ENCODE data around the gene PDE9A. TPM values are rescaled to one million over a fixed set of nuclear protein-coding genes. Genes with fewer than 3 reads are reported as not detected.
"Not testable (repeated sequence)": the region's sequence is repeated elsewhere in the genome, so short reads cannot be mapped to it uniquely, and the experiment has no call there.

PDE9A gene
- total RNA-seq, 1 donor from 2014 or later = 3.3 TPM

- intact Hi-C loops (cut with DNase I) = no loop called here
- no peak for ATAC-seq (ENCODE audit: poor library complexity)
- DNase-seq = no peak
Measured at GRCh38 chr21:42622284-42622683, 31.1 kb upstream of the PDE9A start.

- intact Hi-C loops (cut with DNase I) = no loop called here
- ATAC-seq (ENCODE audit: poor library complexity) (no peak), DNase-seq (peak; percentile 4)
Measured at GRCh38 chr21:42623694-42624093, 29.7 kb upstream of the PDE9A start.

GRCh38 chr21:42624095-42624790 is 29.2 kb upstream of the PDE9A start:
- intact Hi-C loops (cut with DNase I) = no loop called here
- DNase-seq = no peak
- ATAC-seq (ENCODE audit: poor library complexity) = no peak

GRCh38 chr21:42624936-42625335 is 28.5 kb upstream of the PDE9A start:
- ATAC-seq (ENCODE audit: poor library complexity) = no peak
- no peak for DNase-seq
- intact Hi-C loops (cut with DNase I) = no loop called here

GRCh38 chr21:42626171-42626570 is 27.2 kb upstream of the PDE9A start:
- ATAC-seq (ENCODE audit: poor library complexity) (no peak), DNase-seq (no peak)
- intact Hi-C loops (cut with DNase I) = no loop called here

- ATAC-seq (ENCODE audit: poor library complexity) (peak; percentile 94), DNase-seq (peak; percentile 88)
- intact Hi-C loops (cut with DNase I) = no loop called here
Measured at GRCh38 chr21:42627527-42628289, 25.7 kb upstream of the PDE9A start.

GRCh38 chr21:42628466-42629061 is 24.9 kb upstream of the PDE9A start:
- intact Hi-C loops (cut with DNase I); DNase-seq; ATAC-seq (ENCODE audit: poor library complexity): not testable (repeated sequence)

- DNase-seq (peak; percentile 13), ATAC-seq (ENCODE audit: poor library complexity) (no peak)
- intact Hi-C loops (cut with DNase I) = no loop called here
Measured at GRCh38 chr21:42629933-42630589, 23.4 kb upstream of the PDE9A start.

GRCh38 chr21:42630626-42631025 is 22.8 kb upstream of the PDE9A start:
- DNase-seq (peak; percentile 29), ATAC-seq (ENCODE audit: poor library complexity) (no peak)
- intact Hi-C loops (cut with DNase I) = no loop called here

GRCh38 chr21:42631142-42631541 is 22.3 kb upstream of the PDE9A start:
- ATAC-seq (ENCODE audit: poor library complexity) = no peak
- intact Hi-C loops (cut with DNase I) = no loop called here
- DNase-seq = peak; percentile 10

GRCh38 chr21:42632336-42632751 is 21.1 kb upstream of the PDE9A start:
- ATAC-seq (ENCODE audit: poor library complexity) (no peak), DNase-seq (peak; percentile 32)
- intact Hi-C loops (cut with DNase I) = no loop called here

GRCh38 chr21:42632771-42633690 is 20.4 kb upstream of the PDE9A start:
- DNase-seq = peak; percentile 17
- intact Hi-C loops (cut with DNase I) = no loop called here

GRCh38 chr21:42633858-42634257 is 19.6 kb upstream of the PDE9A start:
- intact Hi-C loops (cut with DNase I) = no loop called here
- ATAC-seq (ENCODE audit: poor library complexity) (no peak), DNase-seq (no peak)

More at GRCh38 chr21:42632771-42633690, 20.4 kb upstream of the PDE9A start:
- ATAC-seq (ENCODE audit: poor library complexity) = no peak

GRCh38 chr21:42635848-42636519 is 17.4 kb upstream of the PDE9A start:
- intact Hi-C loops (cut with DNase I) = no loop called here
- no peak for ATAC-seq (ENCODE audit: poor library complexity)
- peak; percentile 13 for DNase-seq

GRCh38 chr21:42636520-42637266 is 16.7 kb upstream of the PDE9A start:
- ATAC-seq (ENCODE audit: poor library complexity) (peak; percentile 29), DNase-seq (no peak)
- intact Hi-C loops (cut with DNase I) = no loop called here

GRCh38 chr21:42637267-42638041 is 16.0 kb upstream of the PDE9A start:
- DNase-seq (peak; percentile 32), ATAC-seq (ENCODE audit: poor library complexity) (no peak)
- intact Hi-C loops (cut with DNase I) = no loop called here
